Liver (tissue), 9 donors: Measurements from ENCODE around the gene ZBTB2. TPM values are rescaled to one million over a fixed set of nuclear protein-coding genes. Genes with fewer than 3 reads are reported as not detected.

Source experiments
- DNase-seq: peaks from one replicate; pipeline ENCODE4 v3.0.0-alpha.2; 2017; ENCODE audit warnings: low spot score
- H3K27ac ChIP-seq, 2 donors: one replicate each; pipeline ENCODE4 v1.7.0; 2013; ENCODE audit warnings: inconsistent platforms in 2 of 2, low read length in 2 of 2, control low read depth in 1 of 2, low read depth in 1 of 2, mild to moderate bottlenecking in 1 of 2
- H3K27me3 ChIP-seq, 4 donors: one replicate each; pipeline versions ENCODE4 v1.6.1 to v1.7.0; 2013; ENCODE audit warnings: low read length in 3 of 4, inconsistent platforms in 1 of 4, mild to moderate bottlenecking in 1 of 4, moderate library complexity in 1 of 4; ENCODE audit not compliant: control insufficient read depth in 4 of 4, insufficient read depth in 4 of 4
- H3K36me3 ChIP-seq, 4 donors: one replicate each; pipeline versions ENCODE4 v1.6.1 to v1.7.0; 2013; ENCODE audit warnings: low read length in 3 of 4, mild to moderate bottlenecking in 3 of 4, low read depth in 1 of 4, moderate library complexity in 1 of 4; ENCODE audit not compliant: control insufficient read depth in 4 of 4, insufficient read depth in 3 of 4
- H3K4me1 ChIP-seq, 4 donors: one replicate each; pipeline versions ENCODE4 v1.6.1 to v1.7.0; 2013; ENCODE audit warnings: low read length in 3 of 4, mild to moderate bottlenecking in 3 of 4, moderate library complexity in 1 of 4; ENCODE audit not compliant: control insufficient read depth in 4 of 4, insufficient read depth in 4 of 4
- H3K4me3 ChIP-seq, 3 donors: one replicate each; pipeline versions ENCODE4 v1.6.1 to v1.7.0; 2013; ENCODE audit warnings: low read length in 3 of 3, control low read depth in 1 of 3, low read depth in 1 of 3, mild to moderate bottlenecking in 1 of 3
- H3K9ac ChIP-seq, 2 donors: one replicate each; pipeline ENCODE4 v1.7.0; 2013; ENCODE audit warnings: low read length in 2 of 2, mild to moderate bottlenecking in 2 of 2, moderate library complexity in 2 of 2, control low read depth in 1 of 2, low read depth in 1 of 2
- H3K9me3 ChIP-seq, 4 donors: one replicate each; pipeline versions ENCODE4 v1.6.1 to v1.7.0; 2013; ENCODE audit warnings: low read length in 3 of 4; ENCODE audit not compliant: control insufficient read depth in 4 of 4
- EGR1 ChIP-seq, 2 donors: IDR thresholded peaks; 2 replicates each; pipeline ENCODE4 v1.6.1; 2016 to 2018; ENCODE audit warnings: antibody characterized with exemption in 2 of 2, low read depth in 2 of 2
- FOXA1 ChIP-seq: IDR thresholded peaks from 2 replicates; pipeline ENCODE4 v1.6.1; 2016; ENCODE audit warnings: antibody characterized with exemption
- FOXA2 ChIP-seq: IDR thresholded peaks from 2 replicates; pipeline ENCODE4 v1.6.1; 2016; ENCODE audit warnings: antibody characterized with exemption
- GABPA ChIP-seq, 2 donors: IDR thresholded peaks in 1 of 2; conservative IDR thresholded peaks in 1 of 2; 2 replicates each; pipeline ENCODE4 v1.6.1; 2016; ENCODE audit warnings: antibody characterized with exemption in 2 of 2, mild to moderate bottlenecking in 1 of 2, moderate library complexity in 1 of 2
- HNF4G ChIP-seq: IDR thresholded peaks from 2 replicates; pipeline ENCODE4 v1.6.1; 2016; ENCODE audit warnings: antibody characterized with exemption
- JUND ChIP-seq, 2 donors: IDR thresholded peaks; 2 replicates each; pipeline ENCODE4 v1.6.1; 2016; ENCODE audit warnings: antibody characterized with exemption in 2 of 2
- NR2F2 ChIP-seq: IDR thresholded peaks from 2 replicates; pipeline ENCODE4 v1.6.1; 2016; ENCODE audit warnings: antibody characterized with exemption
- RAD21 ChIP-seq, 2 donors: IDR thresholded peaks; 2 replicates each; pipeline ENCODE4 v1.6.1; 2016; ENCODE audit warnings: antibody characterized with exemption in 2 of 2, mild to moderate bottlenecking in 2 of 2
- RXRA ChIP-seq, 2 donors: IDR thresholded peaks; 2 replicates each; pipeline ENCODE4 v1.6.1; 2017 to 2018; ENCODE audit warnings: antibody characterized with exemption in 2 of 2, mild to moderate bottlenecking in 1 of 2
- SP1 ChIP-seq: IDR thresholded peaks from 2 replicates; pipeline ENCODE4 v1.6.1; 2018; ENCODE audit warnings: antibody characterized with exemption, mild to moderate bottlenecking
- TAF1 ChIP-seq: conservative IDR thresholded peaks from 2 replicates; pipeline ENCODE4 v1.6.1; 2016; ENCODE audit warnings: antibody characterized with exemption, mild to moderate bottlenecking
- YY1 ChIP-seq: IDR thresholded peaks from 2 replicates; pipeline ENCODE4 v1.6.1; 2016; ENCODE audit warnings: antibody characterized with exemption, mild to moderate bottlenecking
- WGBS: extraction: QIAGEN DNeasy Blood & Tissue Kit; methylation state at CpG from one replicate; pipeline ENCODE4 v1.1.7; 2013; 5-methylcytosine and 5-hydroxymethylcytosine counted together
- polyA plus RNA-seq, 2 donors: library from polyadenylated mRNA; stranded (reverse) in 1 of 2; unstranded in 1 of 2; fragments of 200-250 nt in 1 of 2; fragments of >200 nt in 1 of 2; fragmentation: Nextera tagmentation in 1 of 2; extraction: Ambion mirVana in 1 of 2; gene quantifications; one replicate each; pipeline versions ENCODE4 v1.2.1 to v1.2.3, GENCODE V29; 2013 to 2015
- total RNA-seq, 2 donors: library from RNA; depleted of rRNA; stranded (reverse); fragments of >200 nt; gene quantifications; one replicate each; pipeline ENCODE4 v1.2.3, GENCODE V29; 2014
- TF ChIP-seq, protein P1 (sequence below): IDR thresholded peaks from 2 replicates; pipeline ENCODE4 v1.6.1; 2016; ENCODE audit warnings: antibody characterized with exemption
- TF ChIP-seq, protein P2 (sequence below): IDR thresholded peaks from 2 replicates; pipeline ENCODE4 v1.6.1; 2016; ENCODE audit warnings: antibody characterized with exemption
- TF ChIP-seq, protein P3 (sequence below): IDR thresholded peaks from 2 replicates; pipeline ENCODE4 v1.6.1; 2016; ENCODE audit warnings: antibody characterized with exemption, mild to moderate bottlenecking
- TF ChIP-seq, protein P4 (sequence below): fragments of 150-350 bp; IDR thresholded peaks from 2 replicates; pipeline ENCODE4 v1.5.1; 2017; ENCODE audit warnings: improper control_type of control experiment, low read depth, low read length; ENCODE audit not compliant: missing input control
- donor health status: healthy.
- donor health status: healthy.
- donor health status: healthy.
- donor health status: healthy.
- donor health status: healthy.

ZBTB2 gene
- total and polyA plus RNA-seq, 4 donors, result 2.5 to 4.2 (median 3.0) TPM

DNA sequence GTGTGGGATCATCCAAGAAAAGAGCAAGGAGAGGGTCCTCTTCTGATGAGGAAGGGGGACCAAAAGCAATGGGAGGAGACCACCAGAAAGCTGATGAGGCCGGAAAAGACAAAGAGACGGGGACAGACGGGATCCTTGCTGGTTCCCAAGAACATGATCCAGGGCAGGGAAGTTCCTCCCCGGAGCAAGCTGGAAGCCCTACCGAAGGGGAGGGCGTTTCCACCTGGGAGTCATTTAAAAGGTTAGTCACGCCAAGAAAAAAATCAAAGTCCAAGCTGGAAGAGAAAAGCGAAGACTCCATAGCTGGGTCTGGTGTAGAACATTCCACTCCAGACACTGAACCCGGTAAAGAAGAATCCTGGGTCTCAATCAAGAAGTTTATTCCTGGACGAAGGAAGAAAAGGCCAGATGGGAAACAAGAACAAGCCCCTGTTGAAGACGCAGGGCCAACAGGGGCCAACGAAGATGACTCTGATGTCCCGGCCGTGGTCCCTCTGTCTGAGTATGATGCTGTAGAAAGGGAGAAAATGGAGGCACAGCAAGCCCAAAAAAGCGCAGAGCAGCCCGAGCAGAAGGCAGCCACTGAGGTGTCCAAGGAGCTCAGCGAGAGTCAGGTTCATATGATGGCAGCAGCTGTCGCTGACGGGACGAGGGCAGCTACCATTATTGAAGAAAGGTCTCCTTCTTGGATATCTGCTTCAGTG, 40.8 kb downstream of the ZBTB2 start:
- Histone ChIP-seq H3K4me3 (no peak overlapping the region), H3K27ac (no peak overlapping the region), H3K9me3 (no peaks in the 10 kb centered on the region), H3K27me3 (no peaks in the 10 kb centered on the region), H3K9ac (no peak overlapping the region), H3K4me1 (no peaks in the 10 kb centered on the region), H3K36me3 (no peaks in the 10 kb centered on the region)
- TF ChIP-seq EGR1 (IDR thresholded peaks at IDR 0.05; ENCODE audit: low read depth in 2 of 2) (no peak), RXRA (IDR thresholded peaks at IDR 0.05) (no peak), NR2F2 (no peak), JUND (IDR thresholded peaks at IDR 0.05) (no peak), GABPA (IDR thresholded peaks at IDR 0.05 in 1 of 2, conservative IDR thresholded peaks at IDR 0.05 in 1 of 2) (no peak), FOXA1 (no peak), RAD21 (IDR thresholded peaks at IDR 0.05) (no peak), FOXA2 (no peak), YY1 (no peak), SP1 (no peak), TAF1 (no peak), HNF4G (no peak)
- TF ChIP-seq, protein P1, sequence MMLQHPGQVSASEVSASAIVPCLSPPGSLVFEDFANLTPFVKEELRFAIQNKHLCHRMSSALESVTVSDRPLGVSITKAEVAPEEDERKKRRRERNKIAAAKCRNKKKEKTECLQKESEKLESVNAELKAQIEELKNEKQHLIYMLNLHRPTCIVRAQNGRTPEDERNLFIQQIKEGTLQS, result no peak
- TF ChIP-seq, protein P2, sequence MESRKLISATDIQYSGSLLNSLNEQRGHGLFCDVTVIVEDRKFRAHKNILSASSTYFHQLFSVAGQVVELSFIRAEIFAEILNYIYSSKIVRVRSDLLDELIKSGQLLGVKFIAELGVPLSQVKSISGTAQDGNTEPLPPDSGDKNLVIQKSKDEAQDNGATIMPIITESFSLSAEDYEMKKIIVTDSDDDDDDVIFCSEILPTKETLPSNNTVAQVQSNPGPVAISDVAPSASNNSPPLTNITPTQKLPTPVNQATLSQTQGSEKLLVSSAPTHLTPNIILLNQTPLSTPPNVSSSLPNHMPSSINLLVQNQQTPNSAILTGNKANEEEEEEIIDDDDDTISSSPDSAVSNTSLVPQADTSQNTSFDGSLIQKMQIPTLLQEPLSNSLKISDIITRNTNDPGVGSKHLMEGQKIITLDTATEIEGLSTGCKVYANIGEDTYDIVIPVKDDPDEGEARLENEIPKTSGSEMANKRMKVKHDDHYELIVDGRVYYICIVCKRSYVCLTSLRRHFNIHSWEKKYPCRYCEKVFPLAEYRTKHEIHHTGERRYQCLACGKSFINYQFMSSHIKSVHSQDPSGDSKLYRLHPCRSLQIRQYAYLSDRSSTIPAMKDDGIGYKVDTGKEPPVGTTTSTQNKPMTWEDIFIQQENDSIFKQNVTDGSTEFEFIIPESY, result no peak
- TF ChIP-seq, protein P3, sequence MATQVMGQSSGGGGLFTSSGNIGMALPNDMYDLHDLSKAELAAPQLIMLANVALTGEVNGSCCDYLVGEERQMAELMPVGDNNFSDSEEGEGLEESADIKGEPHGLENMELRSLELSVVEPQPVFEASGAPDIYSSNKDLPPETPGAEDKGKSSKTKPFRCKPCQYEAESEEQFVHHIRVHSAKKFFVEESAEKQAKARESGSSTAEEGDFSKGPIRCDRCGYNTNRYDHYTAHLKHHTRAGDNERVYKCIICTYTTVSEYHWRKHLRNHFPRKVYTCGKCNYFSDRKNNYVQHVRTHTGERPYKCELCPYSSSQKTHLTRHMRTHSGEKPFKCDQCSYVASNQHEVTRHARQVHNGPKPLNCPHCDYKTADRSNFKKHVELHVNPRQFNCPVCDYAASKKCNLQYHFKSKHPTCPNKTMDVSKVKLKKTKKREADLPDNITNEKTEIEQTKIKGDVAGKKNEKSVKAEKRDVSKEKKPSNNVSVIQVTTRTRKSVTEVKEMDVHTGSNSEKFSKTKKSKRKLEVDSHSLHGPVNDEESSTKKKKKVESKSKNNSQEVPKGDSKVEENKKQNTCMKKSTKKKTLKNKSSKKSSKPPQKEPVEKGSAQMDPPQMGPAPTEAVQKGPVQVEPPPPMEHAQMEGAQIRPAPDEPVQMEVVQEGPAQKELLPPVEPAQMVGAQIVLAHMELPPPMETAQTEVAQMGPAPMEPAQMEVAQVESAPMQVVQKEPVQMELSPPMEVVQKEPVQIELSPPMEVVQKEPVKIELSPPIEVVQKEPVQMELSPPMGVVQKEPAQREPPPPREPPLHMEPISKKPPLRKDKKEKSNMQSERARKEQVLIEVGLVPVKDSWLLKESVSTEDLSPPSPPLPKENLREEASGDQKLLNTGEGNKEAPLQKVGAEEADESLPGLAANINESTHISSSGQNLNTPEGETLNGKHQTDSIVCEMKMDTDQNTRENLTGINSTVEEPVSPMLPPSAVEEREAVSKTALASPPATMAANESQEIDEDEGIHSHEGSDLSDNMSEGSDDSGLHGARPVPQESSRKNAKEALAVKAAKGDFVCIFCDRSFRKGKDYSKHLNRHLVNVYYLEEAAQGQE, result no peak
- TF ChIP-seq, protein P4, sequence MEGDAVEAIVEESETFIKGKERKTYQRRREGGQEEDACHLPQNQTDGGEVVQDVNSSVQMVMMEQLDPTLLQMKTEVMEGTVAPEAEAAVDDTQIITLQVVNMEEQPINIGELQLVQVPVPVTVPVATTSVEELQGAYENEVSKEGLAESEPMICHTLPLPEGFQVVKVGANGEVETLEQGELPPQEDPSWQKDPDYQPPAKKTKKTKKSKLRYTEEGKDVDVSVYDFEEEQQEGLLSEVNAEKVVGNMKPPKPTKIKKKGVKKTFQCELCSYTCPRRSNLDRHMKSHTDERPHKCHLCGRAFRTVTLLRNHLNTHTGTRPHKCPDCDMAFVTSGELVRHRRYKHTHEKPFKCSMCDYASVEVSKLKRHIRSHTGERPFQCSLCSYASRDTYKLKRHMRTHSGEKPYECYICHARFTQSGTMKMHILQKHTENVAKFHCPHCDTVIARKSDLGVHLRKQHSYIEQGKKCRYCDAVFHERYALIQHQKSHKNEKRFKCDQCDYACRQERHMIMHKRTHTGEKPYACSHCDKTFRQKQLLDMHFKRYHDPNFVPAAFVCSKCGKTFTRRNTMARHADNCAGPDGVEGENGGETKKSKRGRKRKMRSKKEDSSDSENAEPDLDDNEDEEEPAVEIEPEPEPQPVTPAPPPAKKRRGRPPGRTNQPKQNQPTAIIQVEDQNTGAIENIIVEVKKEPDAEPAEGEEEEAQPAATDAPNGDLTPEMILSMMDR, result no peak
- DNase-seq, result no peak
- WGBS, result 94% methylated on average over 20 of the region's 20 CpGs
